ENCODE data around the gene PTPN6.

- no peak for TF ChIP-seq POLR2A (IDR thresholded peaks at IDR 0.05)
- TF ChIP-seq CTCF (IDR thresholded peaks at IDR 0.05) = no peak
- no peak for TF ChIP-seq POLR2AphosphoS5 (IDR thresholded peaks at IDR 0.05)
Observed at GRCh38 chr12:6964605-6965025, 13.5 kb downstream of the PTPN6 start.
